ENCODE results near the gene RARB. TPM values are rescaled to one million over a fixed set of nuclear protein-coding genes. Genes with fewer than 3 reads are reported as not detected.

RARB gene
- total RNA-seq, 3 donors from 2014 or later: 0.80 to 20.1 (median 8.2) TPM

- no peak overlapping the region for H3K4me3 ChIP-seq
Observed at GRCh38 chr3:25385807-25386460, 42.1 kb upstream of the RARB start.

GRCh38 chr3:25386686-25387255, 41.3 kb upstream of the RARB start:
- no peak for DNase-seq (ENCODE audit: low spot score in 2 of 2)
- intact Hi-C loops (cut with DNase I; ENCODE audit: low total_unique reads): no loop called here
- Histone ChIP-seq H3K27ac (no peak overlapping the region), H3K27me3 (no peaks in the 10 kb centered on the region), H3K9me3 (no peaks in the 10 kb centered on the region), H3K4me1 (no peaks in the 10 kb centered on the region), H3K4me3 (no peak overlapping the region), H3K36me3 (no peaks in the 10 kb centered on the region)
- TF ChIP-seq, protein P1, sequence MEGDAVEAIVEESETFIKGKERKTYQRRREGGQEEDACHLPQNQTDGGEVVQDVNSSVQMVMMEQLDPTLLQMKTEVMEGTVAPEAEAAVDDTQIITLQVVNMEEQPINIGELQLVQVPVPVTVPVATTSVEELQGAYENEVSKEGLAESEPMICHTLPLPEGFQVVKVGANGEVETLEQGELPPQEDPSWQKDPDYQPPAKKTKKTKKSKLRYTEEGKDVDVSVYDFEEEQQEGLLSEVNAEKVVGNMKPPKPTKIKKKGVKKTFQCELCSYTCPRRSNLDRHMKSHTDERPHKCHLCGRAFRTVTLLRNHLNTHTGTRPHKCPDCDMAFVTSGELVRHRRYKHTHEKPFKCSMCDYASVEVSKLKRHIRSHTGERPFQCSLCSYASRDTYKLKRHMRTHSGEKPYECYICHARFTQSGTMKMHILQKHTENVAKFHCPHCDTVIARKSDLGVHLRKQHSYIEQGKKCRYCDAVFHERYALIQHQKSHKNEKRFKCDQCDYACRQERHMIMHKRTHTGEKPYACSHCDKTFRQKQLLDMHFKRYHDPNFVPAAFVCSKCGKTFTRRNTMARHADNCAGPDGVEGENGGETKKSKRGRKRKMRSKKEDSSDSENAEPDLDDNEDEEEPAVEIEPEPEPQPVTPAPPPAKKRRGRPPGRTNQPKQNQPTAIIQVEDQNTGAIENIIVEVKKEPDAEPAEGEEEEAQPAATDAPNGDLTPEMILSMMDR (IDR thresholded peaks at IDR 0.05): no peak
- TF ChIP-seq POLR2AphosphoS5 (IDR thresholded peaks at IDR 0.05) (no peak), POLR2A (IDR thresholded peaks at IDR 0.05) (no peak)

More at GRCh38 chr3:25385807-25386460, 42.1 kb upstream of the RARB start:
- TF ChIP-seq POLR2AphosphoS5 (IDR thresholded peaks at IDR 0.05) (no peak), POLR2A (IDR thresholded peaks at IDR 0.05) (no peak)
- TF ChIP-seq, protein P1 (IDR thresholded peaks at IDR 0.05): no peak
- intact Hi-C loops (cut with DNase I; ENCODE audit: low total_unique reads): no loop called here
- Histone ChIP-seq H3K4me1 (no peaks in the 10 kb centered on the region), H3K36me3 (no peaks in the 10 kb centered on the region), H3K27me3 (no peaks in the 10 kb centered on the region), H3K27ac (no peak overlapping the region), H3K9me3 (no peaks in the 10 kb centered on the region)
- no peak for DNase-seq (ENCODE audit: low spot score in 2 of 2)

GRCh38 chr3:25390605-25391004, 37.5 kb upstream of the RARB start:
- H3K36me3 ChIP-seq: no peaks in the 10 kb centered on the region
- DNase-seq (ENCODE audit: low spot score in 2 of 2): no peak
- TF ChIP-seq POLR2A (IDR thresholded peaks at IDR 0.05): no peak
- no peak for TF ChIP-seq POLR2AphosphoS5 (IDR thresholded peaks at IDR 0.05)
- TF ChIP-seq, protein P1 (IDR thresholded peaks at IDR 0.05): no peak
- no peaks in the 10 kb centered on the region for H3K9me3 ChIP-seq
- no peak overlapping the region for H3K4me3 ChIP-seq
- H3K27me3 ChIP-seq: no peaks in the 10 kb centered on the region
- H3K4me1 ChIP-seq: no peaks in the 10 kb centered on the region
- H3K27ac ChIP-seq: no peak overlapping the region
- intact Hi-C loops (cut with DNase I; ENCODE audit: low total_unique reads): no loop called here

DNA sequence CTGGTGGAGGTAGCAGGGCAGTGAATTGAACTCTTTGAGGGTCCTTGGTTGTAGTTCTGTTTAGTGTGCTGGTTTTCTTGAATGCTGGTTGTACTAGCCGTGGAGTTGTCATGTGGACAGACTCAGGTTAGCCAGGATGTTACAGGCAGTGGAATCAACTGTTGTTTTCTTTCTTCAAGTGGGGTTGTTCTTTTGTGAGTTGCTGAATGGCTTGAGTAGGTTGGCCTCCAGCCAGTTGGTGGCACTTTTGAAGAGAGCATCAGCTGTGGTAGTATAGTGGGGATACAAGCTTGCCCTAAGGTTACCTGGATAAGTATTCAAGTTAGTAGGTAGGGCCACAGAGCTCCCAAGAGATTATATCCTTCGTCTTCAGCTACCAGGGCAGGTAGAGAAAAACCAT, 31.8 kb upstream of the RARB start:
- DNase-seq (ENCODE audit: low spot score in 2 of 2): no peak
- TF ChIP-seq POLR2AphosphoS5 (IDR thresholded peaks at IDR 0.05): no peak
- TF ChIP-seq, protein P1 (IDR thresholded peaks at IDR 0.05): no peak
- TF ChIP-seq POLR2A (IDR thresholded peaks at IDR 0.05): no peak
- Histone ChIP-seq H3K4me3 (no peak overlapping the region), H3K36me3 (no peaks in the 10 kb centered on the region), H3K27me3 (no peaks in the 10 kb centered on the region), H3K27ac (no peak overlapping the region), H3K4me1 (no peaks in the 10 kb centered on the region), H3K9me3 (no peaks in the 10 kb centered on the region)
- intact Hi-C loops (cut with DNase I; ENCODE audit: low total_unique reads): no loop called here

- Histone ChIP-seq H3K27ac (no peak overlapping the region), H3K9me3 (no peaks in the 10 kb centered on the region), H3K4me1 (no peaks in the 10 kb centered on the region), H3K27me3 (no peaks in the 10 kb centered on the region), H3K4me3 (no peak overlapping the region), H3K36me3 (no peaks in the 10 kb centered on the region)
- no peak for DNase-seq (ENCODE audit: low spot score in 2 of 2)
- TF ChIP-seq POLR2A (IDR thresholded peaks at IDR 0.05) (no peak), POLR2AphosphoS5 (IDR thresholded peaks at IDR 0.05) (no peak)
- TF ChIP-seq, protein P1 (IDR thresholded peaks at IDR 0.05): no peak
- intact Hi-C loops (cut with DNase I; ENCODE audit: low total_unique reads): no loop called here
Observed at GRCh38 chr3:25396686-25397085, 31.4 kb upstream of the RARB start.

All from breast epithelium (tissue), 4 donors.